SK-N-SH (cell line): ENCODE measurements around the gene SNURF. TPM values are rescaled to one million over a fixed set of nuclear protein-coding genes. Genes with fewer than 3 reads are reported as not detected.
"Not testable (repeated sequence)": the region's sequence is repeated elsewhere in the genome, so short reads cannot be mapped to it uniquely, and the experiment has no call there.

Source experiments
- CTCF ChIA-PET: fragments of 300-600, 350-600 bp; formaldehyde crosslinking; extraction: SDS; loops from one replicate; lab custom pipeline; 2021; lab: Yijun Ruan, JAX
- POLR2A ChIA-PET: fragments of 350-600 bp; sonication (Branson Sonifier 250); formaldehyde crosslinking; extraction: SDS; loops from one replicate; lab custom pipeline; 2020; ENCODE audit warnings: antibody characterized with exemption, inconsistent platforms; lab: Yijun Ruan, JAX
- DNase-seq: peaks from one replicate; pipeline ENCODE4 v3.0.0; 2012
- H2AFZ ChIP-seq: fragments of 200-600 bp; sonication (generic); 2 replicates; pipeline ENCODE4 v1.8.1; 2016; ENCODE audit warnings: antibody characterized with exemption, mild to moderate bottlenecking, low read depth
- H3F3A ChIP-seq: fragments of 200-600 bp; sonication (generic); replicated peaks from 2 replicates; pipeline ENCODE3; 2016; ENCODE audit warnings: antibody characterized with exemption, mild to moderate bottlenecking; ENCODE audit not compliant: insufficient read depth
- H3K27ac ChIP-seq, 2 experiments: fragments of 200-500 bp in 1 of 2; fragments of 200-600 bp in 1 of 2; sonication (Bioruptor generic) in 1 of 2; sonication (generic), shearing (Covaris generic) in 1 of 2; 2 replicates each; pipeline versions ENCODE4 v1.5.1 to v1.6.1; 2014 to 2016; ENCODE audit warnings: low read depth in 2 of 2, inconsistent platforms in 1 of 2, low read length in 1 of 2, mild to moderate bottlenecking in 1 of 2, mixed read lengths in 1 of 2
- H3K27me3 ChIP-seq: fragments of 200-600 bp; sonication (generic), shearing (Covaris generic); 2 replicates; pipeline ENCODE4 v1.6.1; 2016; ENCODE audit warnings: mixed run types; ENCODE audit not compliant: insufficient read depth
- H3K36me3 ChIP-seq, 2 experiments: fragments of 200-500 bp in 1 of 2; fragments of 200-600 bp in 1 of 2; sonication (Bioruptor generic) in 1 of 2; sonication (generic) in 1 of 2; replicated peaks in 1 of 2; 2 replicates each; pipeline versions ENCODE3 to v1.5.1; 2014 to 2016; ENCODE audit warnings: low read length in 1 of 2, mild to moderate bottlenecking in 1 of 2; ENCODE audit not compliant: insufficient read depth in 2 of 2, control insufficient read depth in 1 of 2
- H3K4me1 ChIP-seq, 2 experiments: fragments of 200-500 bp in 1 of 2; fragments of 200-600 bp in 1 of 2; sonication (Bioruptor generic) in 1 of 2; sonication (generic), shearing (Covaris generic) in 1 of 2; 2 replicates each; pipeline versions ENCODE4 v1.5.1 to v1.6.1; 2014 to 2016; ENCODE audit warnings: low read depth in 1 of 2, low read length in 1 of 2, mixed run types in 1 of 2; ENCODE audit not compliant: insufficient read depth in 2 of 2, control insufficient read depth in 1 of 2
- H3K4me2 ChIP-seq: fragments of 200-600 bp; sonication (generic), shearing (Covaris generic); 2 replicates; pipeline ENCODE4 v1.6.1; 2017; ENCODE audit warnings: mixed run types
- H3K4me3 ChIP-seq, 2 experiments: fragments of 200-500 bp in 1 of 2; fragments of 200-600 bp in 1 of 2; sonication (Bioruptor generic) in 1 of 2; sonication (generic), shearing (Covaris generic) in 1 of 2; 2 replicates each; pipeline versions ENCODE4 v1.5.1 to v1.8.1; 2014 to 2016; ENCODE audit warnings: low read depth in 2 of 2, inconsistent platforms in 1 of 2, low read length in 1 of 2, mild to moderate bottlenecking in 1 of 2, mixed read lengths in 1 of 2, moderate library complexity in 1 of 2
- H3K79me2 ChIP-seq: fragments of 200-600 bp; sonication (generic); 2 replicates; pipeline ENCODE4 v1.8.1; 2017; ENCODE audit warnings: mild to moderate bottlenecking; ENCODE audit not compliant: insufficient read depth
- H3K9ac ChIP-seq: fragments of 200-600 bp; sonication (generic); 2 replicates; pipeline ENCODE4 v1.6.1; 2017; ENCODE audit warnings: mixed run types
- H3K9me2 ChIP-seq: fragments of 200-600 bp; sonication (generic); 2 replicates; pipeline ENCODE4 v1.6.1; 2017; ENCODE audit warnings: mixed run types
- H3K9me3 ChIP-seq: fragments of 200-600 bp; sonication (generic); 2 replicates; pipeline ENCODE4 v1.6.1; 2017; ENCODE audit warnings: mixed run types, mild to moderate bottlenecking, moderate library complexity
- H4K20me1 ChIP-seq: fragments of 200-600 bp; sonication (generic); 2 replicates; pipeline ENCODE4 v1.6.1; 2017; ENCODE audit warnings: mild to moderate bottlenecking, mixed run types; ENCODE audit not compliant: insufficient read depth
- EZH2phosphoT487 ChIP-seq: fragments of 200-600 bp; sonication (generic); IDR thresholded peaks from 2 replicates; pipeline ENCODE4 v1.6.1; 2017; ENCODE audit warnings: low read depth, mixed run types, mild to moderate bottlenecking, antibody characterized with exemption, moderate library complexity, borderline replicate concordance
- FOXJ3 ChIP-seq: sonication (generic); formaldehyde crosslinking; IDR thresholded peaks from 2 replicates; pipeline ENCODE4 v1.5.1; 2020; ENCODE audit warnings: mild to moderate bottlenecking, missing genetic modification reagents
- GABPA ChIP-seq: IDR thresholded peaks from 2 replicates; pipeline ENCODE4 v1.4.0; 2012; ENCODE audit warnings: low read depth, mild to moderate bottlenecking
- IRF3 ChIP-seq: fragments of 150-350 bp; IDR thresholded peaks from 2 replicates; pipeline ENCODE4 v1.6.1; 2016; ENCODE audit warnings: mild to moderate bottlenecking, low read depth, low read length
- MAX ChIP-seq: IDR thresholded peaks from 2 replicates; pipeline ENCODE4 v1.4.0; 2012; ENCODE audit warnings: low read depth
- MEF2A ChIP-seq: IDR thresholded peaks from 2 replicates; pipeline ENCODE4 v1.4.0; 2012; ENCODE audit warnings: low read depth, borderline replicate concordance
- MXI1 ChIP-seq: IDR thresholded peaks from 2 replicates; pipeline ENCODE4 v1.6.1; 2012; ENCODE audit warnings: mild to moderate bottlenecking, low read depth, low read length, improper control_type of control experiment
- NFIC ChIP-seq: IDR thresholded peaks from 2 replicates; pipeline ENCODE4 v1.4.0; 2012; ENCODE audit warnings: borderline replicate concordance
- POLR2AphosphoS5 ChIP-seq: IDR thresholded peaks from 2 replicates; pipeline ENCODE4 v1.6.1; 2012; ENCODE audit warnings: low read depth, low read length
- RFX5 ChIP-seq: IDR thresholded peaks from 2 replicates; pipeline ENCODE4 v1.6.1; 2012; ENCODE audit warnings: mild to moderate bottlenecking, improper control_type of control experiment, low read length
- TEAD4 ChIP-seq: IDR thresholded peaks from 2 replicates; pipeline ENCODE4 v1.4.0; 2012; ENCODE audit warnings: mild to moderate bottlenecking, borderline replicate concordance; ENCODE audit not compliant: insufficient read depth
- WGBS: methylation state at CpG from one replicate; pipeline ENCODE4 v1.1.6; 2017; ENCODE audit warnings: low lambda C conversion rate; 5-methylcytosine and 5-hydroxymethylcytosine counted together
- polyA plus RNA-seq, 3 experiments: library from polyadenylated mRNA; depleted of rRNA; stranded (reverse); fragments of >200 nt; gene quantifications; 2 replicates each; pipeline ENCODE4 v1.2.3, GENCODE V29; 2012
- TF ChIP-seq, protein P1 (sequence below): fragments of 150-350 bp; IDR thresholded peaks from 2 replicates; pipeline ENCODE4 v1.6.1; 2017; ENCODE audit warnings: antibody characterized with exemption, low read length, low read depth, borderline replicate concordance
- TF ChIP-seq, protein P2 (sequence below): fragments of 200-600 bp; sonication (generic); IDR thresholded peaks from 2 replicates; pipeline ENCODE4 v1.6.1; 2017; ENCODE audit warnings: antibody characterized with exemption, mild to moderate bottlenecking, moderate library complexity
- TF ChIP-seq, protein P3 (sequence below): IDR thresholded peaks from 2 replicates; pipeline ENCODE4 v1.4.0; 2012; ENCODE audit warnings: low read depth, borderline replicate concordance

The SNURF gene
- polyA plus RNA-seq, 1 of the 3 experiments (the other 2 are of a cell fraction), result 16.0 TPM

DNA sequence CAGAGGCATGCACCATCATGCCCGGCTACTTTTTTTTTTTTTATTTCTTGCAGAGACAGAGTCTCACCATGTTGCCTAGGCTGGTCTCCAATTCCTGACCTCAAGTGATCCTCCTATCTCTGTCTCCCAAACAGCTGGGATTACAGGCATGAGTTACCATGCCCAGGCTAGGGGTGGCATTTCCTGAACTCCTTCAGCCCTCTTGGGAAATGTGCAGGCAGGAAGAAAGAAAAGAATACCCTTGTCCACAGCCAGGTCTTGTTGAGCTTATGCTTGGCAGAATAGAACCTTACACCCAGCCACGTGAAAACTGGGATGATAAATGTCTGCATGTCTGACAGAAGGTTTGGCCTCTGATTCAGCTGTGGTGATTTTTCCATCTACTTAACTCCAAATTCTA is 30.2 kb upstream of the SNURF start (continued):
- TF ChIP-seq, protein P1, sequence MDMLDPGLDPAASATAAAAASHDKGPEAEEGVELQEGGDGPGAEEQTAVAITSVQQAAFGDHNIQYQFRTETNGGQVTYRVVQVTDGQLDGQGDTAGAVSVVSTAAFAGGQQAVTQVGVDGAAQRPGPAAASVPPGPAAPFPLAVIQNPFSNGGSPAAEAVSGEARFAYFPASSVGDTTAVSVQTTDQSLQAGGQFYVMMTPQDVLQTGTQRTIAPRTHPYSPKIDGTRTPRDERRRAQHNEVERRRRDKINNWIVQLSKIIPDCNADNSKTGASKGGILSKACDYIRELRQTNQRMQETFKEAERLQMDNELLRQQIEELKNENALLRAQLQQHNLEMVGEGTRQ, result no peak
- TF ChIP-seq IRF3 (no peak), MAX (no peak), TEAD4 (no peak), POLR2AphosphoS5 (no peak), MEF2A (no peak), FOXJ3 (CRISPR knock-in tag) (no peak), RFX5 (no peak)
- TF ChIP-seq, all 33 proteins: peak for 0

DNA sequence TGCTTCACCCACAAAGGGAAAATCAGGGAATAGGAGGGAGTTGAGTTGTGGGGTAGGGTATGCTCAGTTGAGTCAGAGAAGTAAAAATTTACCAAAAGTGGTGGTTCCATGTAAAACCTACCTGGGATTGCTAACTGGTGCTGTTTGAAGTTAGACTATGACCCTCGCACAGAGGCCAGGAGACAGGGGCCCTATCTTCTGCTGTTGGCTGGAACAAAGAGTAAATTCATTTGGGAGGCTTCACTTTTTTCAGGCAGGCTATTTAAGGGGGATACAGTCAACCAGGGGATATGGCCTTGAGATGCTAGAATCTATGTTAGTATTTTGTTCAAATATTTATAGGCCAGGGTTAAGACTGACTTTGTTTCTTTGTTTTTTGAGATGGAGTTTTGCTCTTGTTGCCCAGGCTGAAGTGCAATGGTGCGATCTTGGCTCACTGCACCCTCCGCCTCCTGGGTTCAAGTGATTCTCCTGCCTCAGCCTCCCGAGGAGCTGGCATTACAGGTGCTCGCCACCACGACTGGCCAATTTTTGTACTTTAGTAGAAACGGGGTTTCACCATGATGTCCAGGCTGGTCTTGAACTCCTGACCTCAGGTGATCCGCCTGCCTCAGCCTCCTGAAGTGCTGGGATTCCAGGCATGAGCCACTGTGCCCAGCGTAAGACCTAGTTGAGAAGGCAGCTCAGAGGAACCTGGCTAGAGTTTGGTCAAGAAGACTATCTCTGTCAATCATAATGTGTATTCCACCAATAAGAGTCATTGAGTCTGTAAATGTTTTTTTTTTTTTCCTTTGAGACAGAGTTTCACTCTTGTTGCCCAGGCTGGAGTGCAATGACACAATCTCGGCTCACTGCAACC is 22.7 kb upstream of the SNURF start:
- H3K9me3 ChIP-seq, H2AFZ ChIP-seq, H3K27me3 ChIP-seq, CTCF ChIA-PET, H3K27ac ChIP-seq, H3K4me1 ChIP-seq, H3K4me2 ChIP-seq, DNase-seq, H3K36me3 ChIP-seq, H4K20me1 ChIP-seq, H3K4me3 ChIP-seq, POLR2A ChIA-PET, H3F3A ChIP-seq, H3K79me2 ChIP-seq, H3K9me2 ChIP-seq, H3K9ac ChIP-seq: not testable (repeated sequence)
- 43% methylated on average over 9 of the region's 10 CpGs for WGBS

GRCh38 chr15:24933716-24934115 is 21.1 kb upstream of the SNURF start:
- H3K36me3 ChIP-seq, result no peaks in the 10 kb centered on the region
- H2AFZ ChIP-seq, result no peak overlapping the region
- H3K79me2 ChIP-seq, result no peaks in the 10 kb centered on the region
- H3K4me2 ChIP-seq, result no peak overlapping the region
- no peak for DNase-seq
- no peak overlapping the region for H3K9ac ChIP-seq
- no peaks in the 10 kb centered on the region for H3K9me3 ChIP-seq
- TF ChIP-seq GABPA (no peak), MEF2A (no peak), MXI1 (no peak), EZH2phosphoT487 (no peak), NFIC (no peak)
- TF ChIP-seq, protein P2, sequence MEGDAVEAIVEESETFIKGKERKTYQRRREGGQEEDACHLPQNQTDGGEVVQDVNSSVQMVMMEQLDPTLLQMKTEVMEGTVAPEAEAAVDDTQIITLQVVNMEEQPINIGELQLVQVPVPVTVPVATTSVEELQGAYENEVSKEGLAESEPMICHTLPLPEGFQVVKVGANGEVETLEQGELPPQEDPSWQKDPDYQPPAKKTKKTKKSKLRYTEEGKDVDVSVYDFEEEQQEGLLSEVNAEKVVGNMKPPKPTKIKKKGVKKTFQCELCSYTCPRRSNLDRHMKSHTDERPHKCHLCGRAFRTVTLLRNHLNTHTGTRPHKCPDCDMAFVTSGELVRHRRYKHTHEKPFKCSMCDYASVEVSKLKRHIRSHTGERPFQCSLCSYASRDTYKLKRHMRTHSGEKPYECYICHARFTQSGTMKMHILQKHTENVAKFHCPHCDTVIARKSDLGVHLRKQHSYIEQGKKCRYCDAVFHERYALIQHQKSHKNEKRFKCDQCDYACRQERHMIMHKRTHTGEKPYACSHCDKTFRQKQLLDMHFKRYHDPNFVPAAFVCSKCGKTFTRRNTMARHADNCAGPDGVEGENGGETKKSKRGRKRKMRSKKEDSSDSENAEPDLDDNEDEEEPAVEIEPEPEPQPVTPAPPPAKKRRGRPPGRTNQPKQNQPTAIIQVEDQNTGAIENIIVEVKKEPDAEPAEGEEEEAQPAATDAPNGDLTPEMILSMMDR, result no peak
- TF ChIP-seq, protein P3, sequence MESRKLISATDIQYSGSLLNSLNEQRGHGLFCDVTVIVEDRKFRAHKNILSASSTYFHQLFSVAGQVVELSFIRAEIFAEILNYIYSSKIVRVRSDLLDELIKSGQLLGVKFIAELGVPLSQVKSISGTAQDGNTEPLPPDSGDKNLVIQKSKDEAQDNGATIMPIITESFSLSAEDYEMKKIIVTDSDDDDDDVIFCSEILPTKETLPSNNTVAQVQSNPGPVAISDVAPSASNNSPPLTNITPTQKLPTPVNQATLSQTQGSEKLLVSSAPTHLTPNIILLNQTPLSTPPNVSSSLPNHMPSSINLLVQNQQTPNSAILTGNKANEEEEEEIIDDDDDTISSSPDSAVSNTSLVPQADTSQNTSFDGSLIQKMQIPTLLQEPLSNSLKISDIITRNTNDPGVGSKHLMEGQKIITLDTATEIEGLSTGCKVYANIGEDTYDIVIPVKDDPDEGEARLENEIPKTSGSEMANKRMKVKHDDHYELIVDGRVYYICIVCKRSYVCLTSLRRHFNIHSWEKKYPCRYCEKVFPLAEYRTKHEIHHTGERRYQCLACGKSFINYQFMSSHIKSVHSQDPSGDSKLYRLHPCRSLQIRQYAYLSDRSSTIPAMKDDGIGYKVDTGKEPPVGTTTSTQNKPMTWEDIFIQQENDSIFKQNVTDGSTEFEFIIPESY, result no peak
- no peaks in the 10 kb centered on the region for H3F3A ChIP-seq
- H3K27me3 ChIP-seq, result no peaks in the 10 kb centered on the region
- CTCF ChIA-PET, result no interaction called here
- WGBS, result 41% methylated on average over 7 of the region's 7 CpGs
- no peak overlapping the region for H3K4me3 ChIP-seq
- no peaks in the 10 kb centered on the region for H4K20me1 ChIP-seq
- no peaks in the 10 kb centered on the region for H3K9me2 ChIP-seq
- POLR2A ChIA-PET, result no interaction called here
- no peak overlapping the region for H3K27ac ChIP-seq
- no peaks in the 10 kb centered on the region for H3K4me1 ChIP-seq

- H3K27ac ChIP-seq, H2AFZ ChIP-seq, DNase-seq, H3K36me3 ChIP-seq, CTCF ChIA-PET, H3K4me2 ChIP-seq, H3K9ac ChIP-seq, H4K20me1 ChIP-seq, H3K4me3 ChIP-seq, H3K4me1 ChIP-seq, H3F3A ChIP-seq, POLR2A ChIA-PET, H3K79me2 ChIP-seq, H3K27me3 ChIP-seq, H3K9me3 ChIP-seq, H3K9me2 ChIP-seq: not testable (repeated sequence)
- whole genome bisulfite sequencing, result 23% methylated on average over 3 of the region's 3 CpGs
Measured at GRCh38 chr15:24938224-24938623, 16.6 kb upstream of the SNURF start.
